GM21786 (cell line): ENCODE results near the gene NT5DC2.

Experiments
- ATAC-seq: cut with Tn5 transposase; IDR thresholded peaks from one replicate; pipeline ENCODE4 v1.9.1; 2021; ENCODE audit not compliant: unreplicated experiment

The NT5DC2 gene

GRCh38 chr3:52533623-52534280, at the start of gene NT5DC2:
NT5DC2 (minus strand) TSS chr3:52533857; CDS start chr3:52533737, 120 bp downstream.
- no peak for ATAC-seq

GRCh38 chr3:52574056-52574965, 40.7 kb upstream of the NT5DC2 start:
- no peak for ATAC-seq

- ATAC-seq: no peak
Observed at GRCh38 chr3:52572221-52572620, 38.6 kb upstream of the NT5DC2 start.

- no peak for ATAC-seq
Observed at GRCh38 chr3:52570076-52570475, 36.4 kb upstream of the NT5DC2 start.

- ATAC-seq: no peak
Observed at GRCh38 chr3:52568069-52568468, 34.4 kb upstream of the NT5DC2 start.

- ATAC-seq: no peak
Observed at GRCh38 chr3:52563984-52564383, 30.3 kb upstream of the NT5DC2 start.

- no peak for ATAC-seq
Observed at GRCh38 chr3:52561028-52561747, 27.5 kb upstream of the NT5DC2 start.

- ATAC-seq: no peak
Observed at GRCh38 chr3:52558436-52558835, 24.8 kb upstream of the NT5DC2 start.

- ATAC-seq: no peak
Observed at GRCh38 chr3:52557011-52557960, 23.6 kb upstream of the NT5DC2 start.

- ATAC-seq: no peak
Observed at GRCh38 chr3:52555056-52555455, 21.4 kb upstream of the NT5DC2 start.

GRCh38 chr3:52554026-52554755, 20.5 kb upstream of the NT5DC2 start:
- ATAC-seq: no peak

- ATAC-seq: no peak
Observed at GRCh38 chr3:52552089-52552488, 18.4 kb upstream of the NT5DC2 start.

- no peak for ATAC-seq
Observed at GRCh38 chr3:52551118-52551517, 17.5 kb upstream of the NT5DC2 start.

- ATAC-seq: no peak
Observed at GRCh38 chr3:52547143-52547542, 13.5 kb upstream of the NT5DC2 start.

GRCh38 chr3:52546111-52546901, 12.6 kb upstream of the NT5DC2 start:
- ATAC-seq: no peak

GRCh38 chr3:52544937-52545336, 11.3 kb upstream of the NT5DC2 start:
- no peak for ATAC-seq

- no peak for ATAC-seq
Observed at GRCh38 chr3:52541050-52541449, 7.4 kb upstream of the NT5DC2 start.

- no peak for ATAC-seq
Observed at GRCh38 chr3:52539010-52539653, 5.5 kb upstream of the NT5DC2 start.
